HG03175 (cell line): ENCODE results near the gene NSMCE3.

Experiments
- ATAC-seq: cut with Tn5 transposase; IDR thresholded peaks from one replicate; pipeline ENCODE4 v1.9.1; 2021; ENCODE audit warnings: mild to moderate bottlenecking, moderate library complexity; ENCODE audit not compliant: unreplicated experiment

NSMCE3 gene

GRCh38 chr15:29222129-29222853 is 47.3 kb downstream of the NSMCE3 start:
- ATAC-seq, result no peak

GRCh38 chr15:29220852-29221251 is 48.8 kb downstream of the NSMCE3 start:
- ATAC-seq, result no peak

- no peak for ATAC-seq
These were observed 52.7 kb downstream of the NSMCE3 start for GRCh38 chr15:29216955-29217354.
